Measurements from ENCODE around the gene UBE2D2.

UBE2D2 gene

GRCh38 chr5:139663207-139664085 is 102.3 kb downstream of the UBE2D2 start:
- no peak for DNase-seq

GRCh38 chr5:139664086-139664693 is 103.1 kb downstream of the UBE2D2 start:
- no peak for DNase-seq

GRCh38 chr5:139664727-139665351 is 103.7 kb downstream of the UBE2D2 start:
- no peak for DNase-seq

- DNase-seq, result no peak
Observed at GRCh38 chr5:139665626-139666025, 104.5 kb downstream of the UBE2D2 start.

- DNase-seq, result no peak
Observed at GRCh38 chr5:139666551-139666950, 105.4 kb downstream of the UBE2D2 start.

GRCh38 chr5:139667001-139667729 is 106.0 kb downstream of the UBE2D2 start:
- DNase-seq, result no peak

GRCh38 chr5:139667730-139668063 is 106.6 kb downstream of the UBE2D2 start:
- DNase-seq, result no peak

- peak; percentile 59 for DNase-seq
Observed at GRCh38 chr5:139668064-139668880, 107.1 kb downstream of the UBE2D2 start.

- no peak for DNase-seq
Observed at GRCh38 chr5:139668924-139669661, 108.0 kb downstream of the UBE2D2 start.

GRCh38 chr5:139669662-139670368 is 108.7 kb downstream of the UBE2D2 start:
- DNase-seq, result peak; percentile 50

GRCh38 chr5:139670369-139671095 is 109.4 kb downstream of the UBE2D2 start:
- peak; percentile 47 for DNase-seq

GRCh38 chr5:139671096-139671841 is 110.1 kb downstream of the UBE2D2 start:
- no peak for DNase-seq

- DNase-seq, result no peak
Observed at GRCh38 chr5:139675213-139675612, 114.1 kb downstream of the UBE2D2 start.

- DNase-seq, result no peak
Observed at GRCh38 chr5:139675825-139676224, 114.7 kb downstream of the UBE2D2 start.

- no peak for DNase-seq
Observed at GRCh38 chr5:139676406-139676805, 115.3 kb downstream of the UBE2D2 start.

GRCh38 chr5:139676951-139677735 is 116.0 kb downstream of the UBE2D2 start:
- no peak for DNase-seq
